ENCODE data around the gene RCCD1.

The RCCD1 gene

GRCh38 chr15:90946538-90946937, 8.1 kb upstream of the RCCD1 start (continued):
- TF ChIP-seq PBX3 (CRISPR knock-in tag; IDR thresholded peaks at IDR 0.05) (no peak), MEIS1 (CRISPR knock-in tag; IDR thresholded peaks at IDR 0.05; ENCODE audit: borderline replicate concordance) (no peak), PRDM1 (tag by site-specific recombination; IDR thresholded peaks at IDR 0.05) (no peak)

DNA sequence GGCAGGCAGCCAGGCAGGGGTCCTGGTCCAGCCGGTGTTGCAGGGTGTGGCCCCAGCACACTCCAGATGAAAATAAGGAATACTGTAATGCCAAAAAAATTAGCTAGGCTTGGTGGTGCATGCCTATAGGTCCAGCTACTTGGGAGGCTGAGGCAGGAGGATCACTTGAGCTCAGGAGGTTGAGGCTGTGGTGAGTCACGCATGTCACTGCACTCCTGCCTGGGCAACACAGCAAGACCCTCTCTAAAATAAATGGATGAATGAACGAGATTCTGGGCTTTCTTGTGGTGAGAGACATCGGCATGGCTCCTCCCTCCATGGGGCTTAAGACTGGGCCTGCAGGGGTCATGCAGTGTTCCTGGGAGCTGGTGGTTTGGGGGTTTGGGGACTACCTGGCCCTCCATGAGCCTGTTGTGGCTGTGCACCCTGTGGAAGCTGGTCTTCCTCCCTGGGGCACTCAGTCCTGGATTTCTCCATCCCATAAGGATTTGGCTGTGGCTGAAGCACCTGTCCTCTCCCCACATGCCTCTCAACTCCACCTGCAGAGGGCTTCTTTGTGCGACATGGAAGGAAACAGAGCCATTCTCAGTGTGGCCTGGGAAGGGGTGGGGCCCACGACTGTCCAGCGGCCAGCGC, 7.6 kb upstream of the RCCD1 start:
- ChIA-PET CTCF (interaction anchor here (1.6 to 4.0 kb wide), 3 partner anchors 10 to 325 kb away, joined by 5 to 16 read pairs (median 8); partner anchors contain the start of gene HDDC3), POLR2A (interaction anchor here (0.5 to 2.3 kb wide), 7 partner anchors 8 to 50 kb away, joined by 3 to 17 read pairs (median 3); partner anchors contain the start of genes MAN2A2, PRC1, RCCD1 and UNC45A)
- H3K36me3 ChIP-seq (ENCODE audit: control insufficient read depth in 2 of 2, insufficient read depth in 1 of 2, low read length in 2 of 2): peaks cover 61 to 94% of the 10 kb centered on the region in 2 experiments
- no peaks in the 10 kb centered on the region for H3K9me3 ChIP-seq (ENCODE audit: control insufficient read depth, insufficient read depth, low read depth, low read length)
- no peak overlapping the region for H3K27ac ChIP-seq (ENCODE audit: extremely low read depth, low read depth, low read length)
- TF ChIP-seq ZNF121 (tag by site-specific recombination; IDR thresholded peaks at IDR 0.05): peak; percentile 85
- peak; percentile 58; the same call in 1 of the 2 replicates for TF ChIP-seq ZFP69B (tag by site-specific recombination; IDR thresholded peaks at IDR 0.05)
- no peak for TF ChIP-seq HOXA7 (CRISPR knock-in tag; IDR thresholded peaks at IDR 0.05; ENCODE audit: borderline replicate concordance)
- no peak overlapping the region for H3K4me3 ChIP-seq (ENCODE audit: low read depth, low read length)
- H3K4me1 ChIP-seq (ENCODE audit: control insufficient read depth, insufficient read depth, low read length): no peaks in the 10 kb centered on the region

DNA sequence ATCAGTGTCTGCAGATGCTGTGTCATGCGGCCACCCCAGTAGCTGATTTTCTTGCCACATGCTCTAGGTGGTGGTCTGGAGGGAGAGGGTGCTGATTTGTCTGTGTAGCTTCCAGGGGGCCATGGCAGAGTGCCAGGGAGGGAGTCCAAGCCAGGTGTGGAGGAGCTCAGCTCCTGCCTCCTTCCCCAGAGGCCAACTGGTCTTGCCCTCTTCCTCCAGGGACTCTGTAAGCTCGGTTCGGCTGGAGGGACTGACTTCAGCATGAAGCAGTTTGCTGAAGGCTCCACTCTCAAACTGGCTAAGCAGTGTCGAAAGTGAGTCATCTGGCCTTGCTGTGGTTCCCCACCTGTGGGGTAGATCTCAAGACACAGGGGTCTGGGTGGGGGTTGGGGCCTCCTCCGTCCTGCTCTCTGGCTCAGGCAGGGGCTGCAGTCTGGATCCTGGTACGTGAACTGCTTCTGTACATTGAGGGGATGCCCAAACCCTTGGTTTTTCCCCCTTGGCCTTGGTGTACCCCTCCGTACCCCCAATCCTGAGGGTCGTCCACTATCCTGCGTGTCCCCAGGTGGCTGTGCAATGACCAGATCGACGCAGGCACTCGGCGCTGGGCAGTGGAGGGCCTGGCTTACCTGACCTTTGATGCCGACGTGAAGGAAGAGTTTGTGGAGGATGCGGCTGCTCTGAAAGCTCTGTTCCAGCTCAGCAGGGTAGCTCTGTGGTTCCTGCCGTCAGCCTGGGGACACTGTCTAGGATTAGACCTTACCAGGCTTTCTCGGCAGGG, 6.9 kb upstream of the RCCD1 start:
- H3K4me1 ChIP-seq (ENCODE audit: control insufficient read depth, insufficient read depth, low read length): no peaks in the 10 kb centered on the region
- H3K9me3 ChIP-seq (ENCODE audit: control insufficient read depth, insufficient read depth, low read depth, low read length): no peaks in the 10 kb centered on the region
- no peak overlapping the region for H3K4me3 ChIP-seq (ENCODE audit: low read depth, low read length)
- ChIA-PET CTCF (interaction anchor here (0.9 to 4.0 kb wide), 3 partner anchors 13 to 85 kb away, joined by 5 to 16 read pairs (median 6); partner anchors contain the start of genes HDDC3 and UNC45A), POLR2A (interaction anchor here (0.6 to 2.3 kb wide), 7 partner anchors 7 to 47 kb away, joined by 3 to 17 read pairs (median 3); partner anchors contain the start of genes MAN2A2, PRC1 and UNC45A)
- no peak overlapping the region for H3K27ac ChIP-seq (ENCODE audit: extremely low read depth, low read depth, low read length)
- peaks cover 56 to 94% of the 10 kb centered on the region in 2 experiments for H3K36me3 ChIP-seq (ENCODE audit: control insufficient read depth in 2 of 2, insufficient read depth in 1 of 2, low read length in 2 of 2)
- no peak for TF ChIP-seq ZNF169 (tag by site-specific recombination; IDR thresholded peaks at IDR 0.05)
- TF ChIP-seq ZNF558 (tag by site-specific recombination; IDR thresholded peaks at IDR 0.05): no peak
- no peak for TF ChIP-seq ZNF311 (tag by site-specific recombination; IDR thresholded peaks at IDR 0.05; ENCODE audit: borderline replicate concordance)
- no peak for TF ChIP-seq ZBTB44 (tag by site-specific recombination; IDR thresholded peaks at IDR 0.05)
- TF ChIP-seq, protein P1, sequence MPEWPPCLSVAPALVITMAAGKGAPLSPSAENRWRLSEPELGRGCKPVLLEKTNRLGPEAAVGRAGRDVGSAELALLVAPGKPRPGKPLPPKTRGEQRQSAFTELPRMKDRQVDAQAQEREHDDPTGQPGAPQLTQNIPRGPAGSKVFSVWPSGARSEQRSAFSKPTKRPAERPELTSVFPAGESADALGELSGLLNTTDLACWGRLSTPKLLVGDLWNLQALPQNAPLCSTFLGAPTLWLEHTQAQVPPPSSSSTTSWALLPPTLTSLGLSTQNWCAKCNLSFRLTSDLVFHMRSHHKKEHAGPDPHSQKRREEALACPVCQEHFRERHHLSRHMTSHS (tag by site-specific recombination; IDR thresholded peaks at IDR 0.05): no peak
- TF ChIP-seq ZNF266 (tag by site-specific recombination; IDR thresholded peaks at IDR 0.05; ENCODE audit: low read depth): no peak
- no peak for TF ChIP-seq ZNF777 (tag by site-specific recombination; IDR thresholded peaks at IDR 0.05; ENCODE audit: borderline replicate concordance)
- no peak for TF ChIP-seq ZNF701 (tag by site-specific recombination; IDR thresholded peaks at IDR 0.05)
- no peak for TF ChIP-seq ZNF211 (tag by site-specific recombination; IDR thresholded peaks at IDR 0.05; ENCODE audit: low read depth)
- TF ChIP-seq FEZF1 (tag by site-specific recombination; IDR thresholded peaks at IDR 0.05): no peak
- TF ChIP-seq GLIS1 (tag by site-specific recombination; IDR thresholded peaks at IDR 0.05): peak; percentile 65
- peak; percentile 36; the same call in 1 of the 2 replicates for TF ChIP-seq ZNF600 (tag by site-specific recombination; IDR thresholded peaks at IDR 0.05)
- TF ChIP-seq ZNF776 (tag by site-specific recombination; IDR thresholded peaks at IDR 0.05; ENCODE audit: borderline replicate concordance): no peak
- no peak for TF ChIP-seq ZFP37 (tag by site-specific recombination; IDR thresholded peaks at IDR 0.05)
- no peak for TF ChIP-seq ZSCAN5A (tag by site-specific recombination; IDR thresholded peaks at IDR 0.05)
- TF ChIP-seq ZNF426 (tag by site-specific recombination; IDR thresholded peaks at IDR 0.05): no peak
- 0 out of 2 replicates have a peak, but pooled peaks have one; percentile 48 for TF ChIP-seq ZNF692 (tag by site-specific recombination; IDR thresholded peaks at IDR 0.05)

Measured in HEK293 (cell line).